ENCODE measurements around the gene SRF.

Gene SRF

DNA sequence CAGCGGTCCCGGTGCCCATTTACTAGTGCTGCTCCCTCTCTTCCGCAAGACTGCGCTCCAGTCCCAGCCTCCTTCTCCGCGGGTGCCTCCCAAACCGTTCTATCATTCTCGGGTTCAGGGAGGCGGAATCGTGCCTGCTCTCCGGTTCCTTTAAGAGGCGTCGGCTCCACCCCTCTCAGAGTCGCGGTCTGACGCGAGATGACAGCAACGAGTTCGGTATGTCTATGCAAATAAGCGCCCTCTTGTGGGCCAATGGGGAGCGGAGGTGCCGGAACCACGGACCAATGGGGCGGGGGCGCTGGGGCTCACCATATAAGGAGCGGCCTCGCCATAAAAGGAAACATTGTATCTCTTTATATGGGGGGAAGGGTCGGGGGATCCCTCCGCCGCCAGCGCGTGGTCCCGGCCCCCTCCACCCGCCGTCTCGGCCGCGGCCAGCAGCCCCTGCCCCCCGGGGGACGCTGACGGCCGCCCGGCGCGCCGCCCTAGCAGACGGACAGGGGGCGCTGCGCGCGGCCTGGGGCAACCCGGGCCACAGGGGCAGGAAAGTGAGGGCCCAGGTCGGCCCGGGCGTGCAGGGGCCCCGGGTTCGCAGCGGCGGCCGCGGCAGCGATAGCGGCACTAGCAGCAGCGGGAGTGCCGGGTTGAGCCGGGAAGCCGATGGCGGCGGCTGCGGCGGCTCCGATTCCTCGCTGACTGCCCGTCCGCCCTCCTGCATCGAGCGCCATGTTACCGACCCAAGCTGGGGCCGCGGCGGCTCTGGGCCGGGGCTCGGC is at the start of gene SRF:
Gene SRF (plus strand): TSS at position 339 of the 776 bp plus-strand sequence. CDS start 388 bp downstream, at position 727.
- H3K4me1 ChIP-seq = peaks cover 0 to 37% (median 31%) of the 10 kb centered on the region in 4 donors
- intact Hi-C loops (cut with DNase I; ENCODE audit: low total_unique reads) = no loop called here
- DNase-seq = peak; percentile 100
- peak within 1 kb of the TSS; percentile 92 to 96 for H3K27ac ChIP-seq
- H3K9me3 ChIP-seq = no peaks in the 10 kb centered on the region
- TF ChIP-seq, protein P1, sequence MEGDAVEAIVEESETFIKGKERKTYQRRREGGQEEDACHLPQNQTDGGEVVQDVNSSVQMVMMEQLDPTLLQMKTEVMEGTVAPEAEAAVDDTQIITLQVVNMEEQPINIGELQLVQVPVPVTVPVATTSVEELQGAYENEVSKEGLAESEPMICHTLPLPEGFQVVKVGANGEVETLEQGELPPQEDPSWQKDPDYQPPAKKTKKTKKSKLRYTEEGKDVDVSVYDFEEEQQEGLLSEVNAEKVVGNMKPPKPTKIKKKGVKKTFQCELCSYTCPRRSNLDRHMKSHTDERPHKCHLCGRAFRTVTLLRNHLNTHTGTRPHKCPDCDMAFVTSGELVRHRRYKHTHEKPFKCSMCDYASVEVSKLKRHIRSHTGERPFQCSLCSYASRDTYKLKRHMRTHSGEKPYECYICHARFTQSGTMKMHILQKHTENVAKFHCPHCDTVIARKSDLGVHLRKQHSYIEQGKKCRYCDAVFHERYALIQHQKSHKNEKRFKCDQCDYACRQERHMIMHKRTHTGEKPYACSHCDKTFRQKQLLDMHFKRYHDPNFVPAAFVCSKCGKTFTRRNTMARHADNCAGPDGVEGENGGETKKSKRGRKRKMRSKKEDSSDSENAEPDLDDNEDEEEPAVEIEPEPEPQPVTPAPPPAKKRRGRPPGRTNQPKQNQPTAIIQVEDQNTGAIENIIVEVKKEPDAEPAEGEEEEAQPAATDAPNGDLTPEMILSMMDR (IDR thresholded peaks at IDR 0.05) = peak; percentile 64 to 90
- peak within 1 kb of the TSS; percentile 80 to 82 for H3K4me3 ChIP-seq
- no peaks in the 10 kb centered on the region for H3K27me3 ChIP-seq
- H3K36me3 ChIP-seq = peaks cover 9 to 10% (median 9%) of the 10 kb centered on the region in 3 donors

GRCh38 chr6:43122146-43122545 is 48.9 kb upstream of the SRF start:
- TF ChIP-seq, protein P1 (IDR thresholded peaks at IDR 0.05) = no peak
- Histone ChIP-seq H3K4me1 (peaks cover 0 to 30% (median 21%) of the 10 kb centered on the region in 4 donors), H3K9me3 (no peaks in the 10 kb centered on the region), H3K36me3 (no peaks in the 10 kb centered on the region), H3K4me3 (no peak overlapping the region), H3K27ac (peak overlapping the region; percentile 75), H3K27me3 (no peaks in the 10 kb centered on the region)
- DNase-seq = no peak
- intact Hi-C loops (cut with DNase I; ENCODE audit: low total_unique reads) = loop anchor here (5.0 kb wide), 1 partner anchor 110 kb away; the partner anchor contains the start of genes KLHDC3 and MEA1

GRCh38 chr6:43123461-43124314 is 47.4 kb upstream of the SRF start:
- Histone ChIP-seq H3K27me3 (no peaks in the 10 kb centered on the region), H3K4me3 (no peak overlapping the region), H3K36me3 (no peaks in the 10 kb centered on the region), H3K27ac (no peak overlapping the region), H3K9me3 (no peaks in the 10 kb centered on the region), H3K4me1 (peaks cover 0 to 34% (median 21%) of the 10 kb centered on the region in 4 donors)
- intact Hi-C loops (cut with DNase I; ENCODE audit: low total_unique reads) = loop anchor here (5.0 kb wide), 1 partner anchor 111 kb away; the partner anchor contains the start of genes KLHDC3 and MEA1
- DNase-seq = no peak
- TF ChIP-seq, protein P1 (IDR thresholded peaks at IDR 0.05) = no peak

DNA sequence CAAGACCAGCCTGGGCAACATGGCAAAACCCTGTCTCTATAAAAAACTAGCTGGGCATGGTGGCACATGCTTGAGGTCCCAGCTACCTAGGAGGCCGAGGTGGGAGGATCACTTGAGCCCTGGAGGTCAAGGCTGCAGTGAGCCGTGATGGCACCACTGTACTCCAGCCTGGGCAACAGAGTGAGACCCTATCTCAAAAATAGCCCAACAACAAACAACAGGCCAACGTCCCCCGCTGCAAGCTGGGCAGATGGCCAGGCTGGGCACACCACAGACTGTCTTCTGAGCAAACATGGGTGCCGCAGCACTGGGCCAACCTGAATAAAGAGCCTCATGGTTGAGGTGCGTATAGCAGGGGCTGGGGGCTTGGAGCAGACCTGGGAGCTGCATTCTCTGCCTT is 46.6 kb upstream of the SRF start:
- Histone ChIP-seq H3K4me3 (no peak overlapping the region), H3K9me3 (no peaks in the 10 kb centered on the region), H3K4me1 (peaks cover 0 to 41% (median 24%) of the 10 kb centered on the region in 4 donors), H3K27ac (no peak overlapping the region), H3K36me3 (no peaks in the 10 kb centered on the region), H3K27me3 (no peaks in the 10 kb centered on the region)
- DNase-seq = no peak
- TF ChIP-seq, protein P1 (IDR thresholded peaks at IDR 0.05) = no peak
- intact Hi-C loops (cut with DNase I; ENCODE audit: low total_unique reads) = loop anchor here (5.0 kb wide), 1 partner anchor 112 kb away; the partner anchor contains the start of genes KLHDC3 and MEA1

- Histone ChIP-seq H3K9me3 (no peaks in the 10 kb centered on the region), H3K27me3 (peaks cover 0 to 1% of the 10 kb centered on the region in 2 donors), H3K4me3 (no peak overlapping the region), H3K27ac (no peak overlapping the region), H3K4me1 (peaks cover 0 to 44% (median 26%) of the 10 kb centered on the region in 4 donors), H3K36me3 (no peaks in the 10 kb centered on the region)
- no peak for DNase-seq
- TF ChIP-seq, protein P1 (IDR thresholded peaks at IDR 0.05) = no peak
- intact Hi-C loops (cut with DNase I; ENCODE audit: low total_unique reads) = no loop called here
These were observed 46.0 kb upstream of the SRF start for GRCh38 chr6:43125119-43125518.

Measured in tibial artery (tissue), 4 donors.